H9 (cell line): ENCODE measurements around the gene ATP7B. TPM values are rescaled to one million over a fixed set of nuclear protein-coding genes. Genes with fewer than 3 reads are reported as not detected.

Experiments
- DNase-seq: peaks from one replicate; pipeline ENCODE4 v3.0.0-alpha.2; 2017
- H2AFZ ChIP-seq: one replicate; pipeline ENCODE4 v1.6.1; 2013; ENCODE audit warnings: mild to moderate bottlenecking, low read length, control low read depth, moderate library complexity
- H2AK5ac ChIP-seq: 2 replicates; pipeline ENCODE4 v1.6.1; 2013; ENCODE audit warnings: low read length, control low read depth, mixed read lengths; ENCODE audit not compliant: insufficient read length
- H2BK120ac ChIP-seq: one replicate; pipeline ENCODE4 v1.6.1; 2013; ENCODE audit warnings: low read depth, mild to moderate bottlenecking, low read length, control low read depth, inconsistent platforms; ENCODE audit not compliant: poor library complexity, severe bottlenecking
- H2BK12ac ChIP-seq: 2 replicates; pipeline ENCODE4 v1.6.1; 2013; ENCODE audit warnings: low read length, control low read depth, mixed read lengths, low read depth; ENCODE audit not compliant: insufficient read length
- H2BK15ac ChIP-seq: 2 replicates; pipeline ENCODE4 v1.6.1; 2013; ENCODE audit warnings: low read depth, low read length, control low read depth
- H2BK20ac ChIP-seq: one replicate; pipeline ENCODE4 v1.6.1; 2013; ENCODE audit warnings: low read depth, mild to moderate bottlenecking, low read length, control low read depth, inconsistent platforms; ENCODE audit not compliant: poor library complexity, severe bottlenecking
- H2BK5ac ChIP-seq: 2 replicates; pipeline ENCODE4 v1.6.1; 2013; ENCODE audit warnings: low read length, control low read depth, mixed read lengths; ENCODE audit not compliant: insufficient read length
- H3K14ac ChIP-seq: 2 replicates; pipeline ENCODE4 v1.6.1; 2013; ENCODE audit warnings: low read length, control low read depth; ENCODE audit not compliant: insufficient read depth
- H3K18ac ChIP-seq: 2 replicates; pipeline ENCODE4 v1.6.1; 2013; ENCODE audit warnings: low read depth, mild to moderate bottlenecking, mixed read lengths, low read length, control low read depth; ENCODE audit not compliant: insufficient read length
- H3K23ac ChIP-seq: 2 replicates; pipeline ENCODE4 v1.6.1; 2013; ENCODE audit warnings: low read length, control low read depth, mixed read lengths, low read depth; ENCODE audit not compliant: insufficient read length
- H3K23me2 ChIP-seq: 2 replicates; pipeline ENCODE4 v1.6.1; 2013; ENCODE audit warnings: low read depth, mild to moderate bottlenecking, mixed read lengths, low read length, control low read depth; ENCODE audit not compliant: insufficient read length, poor library complexity, severe bottlenecking
- H3K27ac ChIP-seq: 2 replicates; pipeline ENCODE4 v1.5.1; 2013; ENCODE audit warnings: low read length, control low read depth, mixed read lengths, low read depth; ENCODE audit not compliant: insufficient read length
- H3K27me3 ChIP-seq: 2 replicates; pipeline ENCODE4 v1.6.1; 2013; ENCODE audit warnings: low read length, control low read depth, inconsistent platforms; ENCODE audit not compliant: insufficient read depth
- H3K4ac ChIP-seq: 2 replicates; pipeline ENCODE4 v1.6.1; 2013; ENCODE audit warnings: low read depth, mild to moderate bottlenecking, control low read depth, inconsistent platforms, low read length, moderate library complexity
- H3K4me1 ChIP-seq: 2 replicates; pipeline ENCODE4 v1.6.1; 2013; ENCODE audit warnings: low read length, control low read depth, inconsistent platforms; ENCODE audit not compliant: insufficient read depth
- H3K4me2 ChIP-seq: 2 replicates; pipeline ENCODE4 v1.6.1; 2013; ENCODE audit warnings: low read length, control low read depth, mixed read lengths; ENCODE audit not compliant: insufficient read length, insufficient read depth
- H3K56ac ChIP-seq: 2 replicates; pipeline ENCODE4 v1.6.1; 2013; ENCODE audit warnings: low read depth, mild to moderate bottlenecking, mixed read lengths, low read length, control low read depth; ENCODE audit not compliant: insufficient read length
- H3K79me1 ChIP-seq: 2 replicates; pipeline ENCODE4 v1.6.1; 2013; ENCODE audit warnings: low read depth, mild to moderate bottlenecking, moderate library complexity, low read length, control low read depth, inconsistent platforms; ENCODE audit not compliant: insufficient read depth, poor library complexity, severe bottlenecking
- H3K79me2 ChIP-seq: 2 replicates; pipeline ENCODE4 v1.6.1; 2013; ENCODE audit warnings: low read length, control low read depth, inconsistent platforms; ENCODE audit not compliant: insufficient read depth
- H3K9ac ChIP-seq: 2 replicates; pipeline ENCODE4 v1.6.1; 2013; ENCODE audit warnings: low read length, control low read depth, mixed read lengths; ENCODE audit not compliant: insufficient read length; ENCODE audit errors: extremely low read depth
- H3K9me3 ChIP-seq: one replicate; pipeline ENCODE4 v1.6.1; 2013; ENCODE audit warnings: low read depth, low read length, inconsistent platforms; ENCODE audit not compliant: control insufficient read depth
- H3T11ph ChIP-seq: one replicate; pipeline ENCODE4 v1.6.1; 2013; ENCODE audit warnings: mild to moderate bottlenecking, low read length, control low read depth, inconsistent platforms
- H4K20me1 ChIP-seq: one replicate; pipeline ENCODE4 v1.6.1; 2013; ENCODE audit not compliant: control insufficient read depth, insufficient read length, insufficient read depth
- H4K5ac ChIP-seq: 2 replicates; pipeline ENCODE4 v1.6.1; 2013; ENCODE audit warnings: low read depth, mild to moderate bottlenecking, mixed read lengths, low read length, control low read depth; ENCODE audit not compliant: insufficient read length
- H4K8ac ChIP-seq: replicated peaks from 2 replicates; pipeline ENCODE4 v1.6.1; 2013; ENCODE audit warnings: low read length, control low read depth, mixed read lengths, low read depth; ENCODE audit not compliant: insufficient read length
- H4K91ac ChIP-seq: 2 replicates; pipeline ENCODE4 v1.6.1; 2013; ENCODE audit warnings: low read depth, mild to moderate bottlenecking, moderate library complexity, mixed read lengths, low read length, control low read depth; ENCODE audit not compliant: insufficient read length
- H3K27ac Mint-ChIP-seq, 3 experiments: 2 replicates in 2 of 3; 3 replicates in 1 of 3; pipeline ENCODE4 v1.8.0; 2020 to 2021; ENCODE audit warnings: mixed read lengths in 3 of 3, mild to moderate bottlenecking in 1 of 3, moderate library complexity in 1 of 3
- H3K27me3 Mint-ChIP-seq: 2 replicates; pipeline ENCODE4 v1.8.0; 2021; ENCODE audit warnings: low read depth, mild to moderate bottlenecking, moderate library complexity, mixed read lengths
- H3K36me3 Mint-ChIP-seq, 3 experiments: 2 replicates in 2 of 3; 3 replicates in 1 of 3; pipeline ENCODE4 v1.8.0; 2020 to 2021; ENCODE audit warnings: low read depth in 3 of 3, mixed read lengths in 3 of 3; ENCODE audit not compliant: insufficient read depth in 1 of 3
- H3K4me1 Mint-ChIP-seq, 2 experiments: 2 replicates each; pipeline ENCODE4 v1.8.0; 2020; ENCODE audit warnings: mixed read lengths in 2 of 2
- H3K4me3 Mint-ChIP-seq, 2 experiments: 2 replicates in 1 of 2; 3 replicates in 1 of 2; pipeline ENCODE4 v1.8.0; 2020 to 2021; ENCODE audit warnings: mild to moderate bottlenecking in 2 of 2, mixed read lengths in 2 of 2, moderate library complexity in 1 of 2
- H3K9me3 Mint-ChIP-seq, 2 experiments: 2 replicates in 1 of 2; 3 replicates in 1 of 2; pipeline ENCODE4 v1.8.0; 2020; ENCODE audit warnings: mild to moderate bottlenecking in 2 of 2, mixed read lengths in 2 of 2, moderate library complexity in 1 of 2
- CTCF ChIP-seq: fragments of 200-600 bp; sonication (generic); conservative IDR thresholded peaks from 3 replicates; pipeline ENCODE4 v1.8.0; 2021; ENCODE audit warnings: antibody characterized with exemption, mild to moderate bottlenecking
- WGBS: extraction: QIAGEN DNeasy Blood & Tissue Kit; methylation state at CpG from one replicate; pipeline ENCODE4 v1.1.7; 2013; ENCODE audit warnings: missing lambda C conversion rate, low lambda C conversion rate, mixed read lengths; ENCODE audit not compliant: insufficient read length; ENCODE audit errors: extremely low coverage; 5-methylcytosine and 5-hydroxymethylcytosine counted together
- total RNA-seq: library from RNA; stranded (reverse); gene quantifications from 2 replicates; pipeline ENCODE4 v1.2.1, GENCODE V29; 2021

ATP7B gene
- total RNA-seq, 1 experiment from 2014 or later, result 5.8 TPM

- no peak for DNase-seq
- Histone ChIP-seq H3K9ac (no peak overlapping the region), H4K5ac (no peak overlapping the region), H2AK5ac (no peak overlapping the region), H3K9me3 (no peaks in the 10 kb centered on the region), H3K4me1 (peaks cover 5% of the 10 kb centered on the region; the same call in 1 of the 2 replicates), H3K56ac (no peak overlapping the region), H2BK5ac (no peak overlapping the region), H3K79me2 (no peaks in the 10 kb centered on the region), H3K23me2 (no peaks in the 10 kb centered on the region), H4K91ac (no peak overlapping the region), H2BK12ac (no peak overlapping the region), H2AFZ (no peak overlapping the region), H3K27me3 (no peaks in the 10 kb centered on the region), H2BK120ac (no peak overlapping the region), H3K23ac (no peak overlapping the region), H2BK20ac (no peak overlapping the region), H3K14ac (no peak overlapping the region), H4K20me1 (no peaks in the 10 kb centered on the region), H3K18ac (no peak overlapping the region), H2BK15ac (no peak overlapping the region), H3K27ac (no peak overlapping the region), H3T11ph (no peak overlapping the region), H3K4me2 (no peak overlapping the region), H3K4ac (no peak overlapping the region), H4K8ac (no peak overlapping the region), H3K79me1 (no peaks in the 10 kb centered on the region)
- WGBS, result no CpG with 5 or more reads among the region's 2 CpGs
- Mint-ChIP-seq H3K9me3 (no peaks in the 10 kb centered on the region), H3K27me3 (no peaks in the 10 kb centered on the region; the same call in 1 of the 2 replicates), H3K4me3 (no peak overlapping the region), H3K27ac (no peak overlapping the region; a peak in 1 of 7 replicates), H3K4me1 (peaks cover 29 to 34% of the 10 kb centered on the region in 2 experiments), H3K36me3 (no peaks in the 10 kb centered on the region; a peak in 1 of 7 replicates)
- no peak for TF ChIP-seq CTCF
Observed at GRCh38 chr13:51993713-51994112, 17.5 kb downstream of the ATP7B start.
